ACHN (cell line): ENCODE data around the gene GLA.
A peak's percentile ranks its signal among the peaks of the same experiment; 100 is the strongest.

Experiments
- DNase-seq: peaks from one replicate; pipeline ENCODE4 v3.0.0-alpha.2; 2015
- in situ Hi-C: cut with HindIII; loops from 2 replicates; pipeline ENCODE4 v1.10.0; 2017; ENCODE audit warnings: low sequenced_read_pairs, low pct_ligation_motif_present, low pct_unique_long_range_greater_than_20kb

Gene GLA

GRCh38 chrX:101368800-101369199, 38.9 kb downstream of the GLA start:
- no peak for DNase-seq
- in situ Hi-C loops = no loop called here

GRCh38 chrX:101365301-101365795, 42.4 kb downstream of the GLA start:
- DNase-seq = no peak

DNA sequence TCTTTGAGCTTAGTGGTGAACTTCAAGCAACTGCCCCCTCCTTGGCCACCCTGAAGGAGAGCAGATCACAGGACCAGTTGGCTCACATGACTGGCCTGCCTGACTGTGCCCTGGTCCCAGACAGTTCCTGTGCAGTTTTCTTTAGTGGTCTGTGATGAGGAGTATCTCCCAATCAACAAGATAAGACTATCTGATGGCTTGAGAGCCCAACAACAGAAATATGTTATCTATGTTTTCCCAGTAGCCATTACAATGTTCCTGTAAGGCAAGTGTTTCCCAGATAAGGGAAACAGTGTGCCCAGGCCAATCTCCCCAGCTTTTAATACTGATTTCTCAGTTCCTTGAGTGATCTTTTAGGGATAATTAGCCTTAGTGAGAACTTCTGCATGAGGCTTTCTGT, 45.0 kb downstream of the GLA start:
- in situ Hi-C loops = no loop called here
- no peak for DNase-seq

More at GRCh38 chrX:101365301-101365795, 42.4 kb downstream of the GLA start:
- in situ Hi-C loops = no loop called here

- in situ Hi-C loops = no loop called here
Measured at GRCh38 chrX:101362116-101362515, 45.6 kb downstream of the GLA start.

GRCh38 chrX:101360390-101360789, 47.3 kb downstream of the GLA start:
- no peak for DNase-seq
- in situ Hi-C loops = no loop called here

More at GRCh38 chrX:101362116-101362515, 45.6 kb downstream of the GLA start:
- no peak for DNase-seq

DNA sequence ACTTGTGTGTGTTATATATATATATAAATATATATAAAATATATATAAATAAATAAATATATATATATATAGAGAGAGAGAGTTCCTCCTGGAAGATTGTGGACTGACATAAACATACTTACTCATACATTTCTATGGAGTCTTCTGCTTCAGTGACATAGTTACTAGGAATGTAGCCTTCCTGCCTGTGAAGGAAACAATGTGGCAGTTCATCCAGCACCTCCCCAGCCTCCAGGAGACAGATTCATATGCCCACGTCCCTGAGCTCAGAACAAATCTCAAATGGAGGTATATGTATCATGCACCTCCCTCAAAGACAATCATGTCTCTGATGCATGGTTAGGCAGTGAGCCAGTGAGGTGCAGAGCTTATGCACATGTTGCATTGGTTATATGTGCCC, 47.8 kb downstream of the GLA start:
- DNase-seq = no peak
- in situ Hi-C loops = no loop called here

GRCh38 chrX:101357166-101357795, 50.4 kb downstream of the GLA start:
- DNase-seq = peak; percentile 2
- in situ Hi-C loops = no loop called here

DNA sequence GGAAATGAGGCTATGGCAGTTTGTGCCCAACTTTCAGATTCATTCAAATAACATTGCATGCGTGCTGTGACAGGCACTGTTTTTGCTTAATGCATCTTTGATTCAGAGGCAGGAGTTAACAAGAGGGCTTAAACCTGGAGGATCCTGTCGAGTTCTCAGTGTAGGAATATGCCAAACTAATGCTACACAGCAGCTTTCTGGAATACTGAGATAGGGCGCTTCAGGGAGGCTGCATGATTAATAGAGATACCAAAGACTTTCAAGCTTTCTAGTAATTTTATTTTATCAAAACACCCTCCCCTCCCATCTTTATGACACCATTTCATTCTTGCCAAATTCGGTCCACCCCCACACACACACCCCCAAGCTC, 58.5 kb downstream of the GLA start:
- no peak for DNase-seq

DNA sequence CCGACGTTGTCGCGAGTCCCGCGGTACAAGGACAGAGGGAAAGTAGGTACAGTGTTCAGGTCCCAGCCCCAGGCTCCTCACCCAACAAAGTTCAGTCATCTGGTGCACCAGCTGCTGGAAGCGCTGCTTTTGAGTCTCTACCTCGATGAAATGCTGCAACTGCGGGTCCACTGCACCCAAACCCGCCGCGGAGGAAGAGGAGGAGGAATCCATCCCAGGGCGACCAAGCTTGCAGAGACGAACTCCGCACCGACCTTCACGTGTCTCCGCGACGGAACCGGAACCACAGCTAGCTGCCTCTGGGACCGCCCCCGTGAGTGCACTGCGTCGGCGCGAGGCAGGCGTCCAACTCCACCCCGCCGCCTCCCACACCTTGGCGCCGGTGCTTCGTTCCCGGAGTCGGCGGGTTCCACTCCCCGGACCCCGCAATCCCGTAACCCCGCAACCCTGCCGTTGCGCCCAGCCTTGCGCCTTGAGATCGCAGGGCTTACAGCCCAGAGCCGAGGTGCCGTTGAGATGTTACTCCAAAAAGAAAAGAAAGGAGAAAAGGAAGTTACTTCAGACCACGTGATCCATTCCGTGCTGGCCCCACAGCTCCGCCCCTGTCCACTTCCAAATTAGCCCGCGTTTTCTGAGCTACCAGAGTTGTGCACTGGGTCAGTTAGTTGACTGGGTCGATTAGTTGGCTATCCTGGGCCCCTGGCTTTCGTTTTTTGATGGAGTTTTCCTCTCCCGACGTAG, 59.1 kb downstream of the GLA start, which contains the start of gene TIMM8A:
Gene TIMM8A, minus strand, starts transcription at position 291 of the 741 bp plus-strand sequence. Its CDS starts 78 bp downstream, at position 213.
- in situ Hi-C loops = no loop called here
- DNase-seq = peak; percentile 69

More for the DNA sequence above, 58.5 kb downstream of the GLA start:
- in situ Hi-C loops = no loop called here

DNA sequence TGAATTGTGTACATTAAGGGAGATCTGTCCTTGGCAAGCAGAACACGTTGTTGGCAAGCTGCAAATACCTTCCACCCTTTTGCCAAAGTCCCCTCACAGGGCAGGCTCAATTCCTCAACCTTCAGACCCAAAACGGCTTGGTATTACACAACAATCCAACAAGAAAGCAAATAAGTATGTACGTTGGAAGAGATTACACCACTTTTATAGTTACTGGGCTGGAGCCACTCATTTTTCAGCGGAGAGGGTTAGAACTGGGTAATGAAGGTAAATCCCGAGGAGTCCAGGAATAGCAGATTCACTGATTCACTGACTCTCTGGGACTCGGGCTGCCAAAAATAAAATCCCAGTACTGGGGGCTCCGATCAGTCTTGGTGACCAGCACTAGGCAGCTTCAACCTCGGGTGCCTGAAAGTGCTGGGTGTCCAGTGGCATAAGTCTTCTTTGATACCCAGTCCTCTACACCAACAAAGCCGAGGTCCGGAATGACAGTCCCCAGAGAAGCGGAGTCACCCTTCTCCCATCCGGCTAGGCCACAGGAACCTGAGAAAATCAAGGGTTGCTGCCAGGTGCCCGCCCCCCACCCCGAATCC, 59.8 kb downstream of the GLA start:
- in situ Hi-C loops = no loop called here
- peak; percentile 1 for DNase-seq
